HG03139 (cell line): Measurements from ENCODE around the gene ALPP.
"Not testable (repeated sequence)": the region's sequence is repeated elsewhere in the genome, so short reads cannot be mapped to it uniquely, and the experiment has no call there.

ENCODE experiments used
- ATAC-seq: cut with Tn5 transposase; IDR thresholded peaks from one replicate; pipeline ENCODE4 v1.9.1; 2021; ENCODE audit not compliant: unreplicated experiment

Gene ALPP

DNA sequence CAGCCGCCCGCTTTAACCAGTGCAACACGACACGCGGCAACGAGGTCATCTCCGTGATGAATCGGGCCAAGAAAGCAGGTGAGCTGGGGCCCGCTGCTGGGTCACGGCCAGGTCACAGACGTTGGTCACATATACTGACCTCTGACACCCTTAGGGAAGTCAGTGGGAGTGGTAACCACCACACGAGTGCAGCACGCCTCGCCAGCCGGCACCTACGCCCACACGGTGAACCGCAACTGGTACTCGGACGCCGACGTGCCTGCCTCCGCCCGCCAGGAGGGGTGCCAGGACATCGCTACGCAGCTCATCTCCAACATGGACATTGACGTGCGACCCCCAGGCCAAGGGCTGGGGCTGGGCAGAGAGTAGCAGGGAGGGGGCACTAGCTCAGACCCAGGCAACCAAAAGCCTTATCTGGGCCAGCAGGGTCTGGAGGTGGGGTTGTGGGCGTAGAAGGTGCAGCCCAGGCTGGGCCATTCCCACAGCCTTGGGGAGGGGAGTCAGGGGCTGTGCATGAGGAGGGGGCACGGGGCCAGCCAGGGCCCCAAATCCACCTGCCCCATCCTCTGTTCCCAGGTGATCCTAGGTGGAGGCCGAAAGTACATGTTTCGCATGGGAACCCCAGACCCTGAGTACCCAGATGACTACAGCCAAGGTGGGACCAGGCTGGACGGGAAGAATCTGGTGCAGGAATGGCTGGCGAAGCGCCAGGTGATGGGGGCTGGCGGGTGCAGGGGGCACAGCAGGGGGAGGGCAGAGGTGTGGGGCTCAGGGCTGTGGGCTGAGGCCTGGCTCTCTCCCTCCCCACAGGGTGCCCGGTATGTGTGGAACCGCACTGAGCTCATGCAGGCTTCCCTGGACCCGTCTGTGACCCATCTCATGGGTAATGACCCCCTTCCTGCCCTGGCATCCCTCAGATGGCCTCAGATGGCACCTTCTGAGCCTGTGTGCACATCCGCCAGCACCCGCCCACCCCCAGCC is 1.3 kb downstream of the ALPP start:
- ATAC-seq: not testable (repeated sequence)

DNA sequence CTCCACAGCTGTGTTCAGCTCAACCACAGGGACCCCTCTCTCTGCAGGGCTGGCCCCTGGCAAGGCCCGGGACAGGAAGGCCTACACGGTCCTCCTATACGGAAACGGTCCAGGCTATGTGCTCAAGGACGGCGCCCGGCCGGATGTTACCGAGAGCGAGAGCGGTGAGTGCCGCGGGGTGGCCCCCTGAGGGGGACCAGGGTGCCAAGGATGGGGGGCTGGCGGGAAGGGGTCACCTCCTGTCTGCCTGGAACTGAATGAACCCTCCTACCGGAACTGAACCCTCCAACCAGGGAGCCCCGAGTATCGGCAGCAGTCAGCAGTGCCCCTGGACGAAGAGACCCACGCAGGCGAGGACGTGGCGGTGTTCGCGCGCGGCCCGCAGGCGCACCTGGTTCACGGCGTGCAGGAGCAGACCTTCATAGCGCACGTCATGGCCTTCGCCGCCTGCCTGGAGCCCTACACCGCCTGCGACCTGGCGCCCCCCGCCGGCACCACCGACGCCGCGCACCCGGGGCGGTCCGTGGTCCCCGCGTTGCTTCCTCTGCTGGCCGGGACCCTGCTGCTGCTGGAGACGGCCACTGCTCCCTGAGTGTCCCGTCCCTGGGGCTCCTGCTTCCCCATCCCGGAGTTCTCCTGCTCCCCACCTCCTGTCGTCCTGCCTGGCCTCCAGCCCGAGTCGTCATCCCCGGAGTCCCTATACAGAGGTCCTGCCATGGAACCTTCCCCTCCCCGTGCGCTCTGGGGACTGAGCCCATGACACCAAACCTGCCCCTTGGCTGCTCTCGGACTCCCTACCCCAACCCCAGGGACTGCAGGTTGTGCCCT is 2.9 kb downstream of the ALPP start:
- ATAC-seq: not testable (repeated sequence)

DNA sequence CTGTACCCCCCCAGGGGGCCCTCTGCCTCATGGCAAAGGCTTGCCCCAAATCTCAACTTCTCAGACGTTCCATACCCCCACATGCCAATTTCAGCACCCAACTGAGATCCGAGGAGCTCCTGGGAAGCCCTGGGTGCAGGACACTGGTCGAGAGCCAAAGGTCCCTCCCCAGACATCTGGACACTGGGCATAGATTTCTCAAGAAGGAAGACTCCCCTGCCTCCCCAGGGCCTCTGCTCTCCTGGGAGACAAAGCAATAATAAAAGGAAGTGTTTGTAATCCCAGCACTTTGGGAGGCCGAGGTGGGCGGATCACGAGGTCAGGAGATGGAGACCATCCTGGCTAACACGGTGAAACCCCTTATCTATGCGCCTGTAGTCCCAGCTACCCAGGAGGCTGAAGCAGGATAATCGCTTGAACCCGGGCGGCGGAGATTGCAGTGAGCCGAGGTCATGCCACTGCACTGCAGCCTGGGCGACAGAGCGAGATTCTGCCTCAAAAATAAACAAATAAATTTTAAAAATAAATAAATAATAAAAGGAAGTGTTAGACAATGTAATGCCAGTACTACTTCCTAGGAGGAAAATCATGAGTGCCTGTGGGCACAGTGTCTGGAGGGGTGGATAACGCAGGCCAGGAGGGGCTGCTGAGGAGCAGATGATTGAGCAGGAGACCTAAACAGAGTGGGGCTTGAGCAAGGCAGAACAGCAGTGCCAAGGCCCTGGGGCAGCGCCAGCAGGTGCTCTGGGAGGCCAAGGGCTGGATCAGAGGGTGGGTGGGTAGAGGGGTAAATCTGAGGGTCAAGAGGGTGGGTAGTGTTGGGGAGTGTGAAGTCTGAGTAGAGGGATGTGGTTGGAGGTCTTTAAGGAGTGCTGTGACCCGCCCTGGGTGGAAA is 4.0 kb downstream of the ALPP start:
- ATAC-seq: no peak

DNA sequence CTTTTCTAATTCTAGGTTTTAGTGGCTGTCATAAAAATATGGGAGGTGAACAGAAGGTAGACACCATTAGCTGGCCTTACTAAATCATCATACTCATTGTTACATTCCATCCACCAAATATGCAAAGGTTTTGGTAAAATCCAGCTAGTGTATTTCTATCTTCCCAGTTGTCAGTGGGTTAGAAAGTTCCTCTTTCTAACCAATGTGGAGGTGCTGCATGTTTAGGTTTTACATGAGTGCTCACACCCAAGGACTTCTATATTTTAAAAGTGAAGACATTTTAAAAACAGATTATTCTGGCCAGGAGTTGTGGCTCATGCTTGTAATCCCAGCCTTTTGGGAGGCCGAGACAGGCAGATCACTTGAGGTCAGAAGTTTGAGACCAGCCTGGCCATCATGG is 5.9 kb downstream of the ALPP start:
- no peak for ATAC-seq

DNA sequence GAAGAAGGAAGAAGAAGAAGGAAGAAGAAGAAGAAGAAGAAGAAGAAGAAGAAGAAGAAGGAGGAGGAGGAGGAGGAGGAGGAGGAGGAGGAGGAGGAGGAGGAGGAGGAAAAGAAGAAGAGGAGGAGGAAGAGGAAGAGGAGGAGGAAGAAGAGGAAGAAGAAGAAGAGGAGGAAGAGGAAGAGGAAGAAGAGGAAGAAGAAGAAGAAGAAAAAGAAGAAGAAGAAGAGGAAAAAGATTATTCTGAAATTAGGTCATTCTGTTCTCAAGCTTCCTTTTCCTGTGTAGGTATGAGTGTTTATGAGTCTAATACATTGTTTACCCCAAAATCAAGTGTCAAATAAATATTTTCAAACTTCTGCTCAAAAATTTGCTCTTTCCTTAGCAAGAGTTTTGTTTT is 6.5 kb downstream of the ALPP start:
- ATAC-seq: not testable (repeated sequence)

DNA sequence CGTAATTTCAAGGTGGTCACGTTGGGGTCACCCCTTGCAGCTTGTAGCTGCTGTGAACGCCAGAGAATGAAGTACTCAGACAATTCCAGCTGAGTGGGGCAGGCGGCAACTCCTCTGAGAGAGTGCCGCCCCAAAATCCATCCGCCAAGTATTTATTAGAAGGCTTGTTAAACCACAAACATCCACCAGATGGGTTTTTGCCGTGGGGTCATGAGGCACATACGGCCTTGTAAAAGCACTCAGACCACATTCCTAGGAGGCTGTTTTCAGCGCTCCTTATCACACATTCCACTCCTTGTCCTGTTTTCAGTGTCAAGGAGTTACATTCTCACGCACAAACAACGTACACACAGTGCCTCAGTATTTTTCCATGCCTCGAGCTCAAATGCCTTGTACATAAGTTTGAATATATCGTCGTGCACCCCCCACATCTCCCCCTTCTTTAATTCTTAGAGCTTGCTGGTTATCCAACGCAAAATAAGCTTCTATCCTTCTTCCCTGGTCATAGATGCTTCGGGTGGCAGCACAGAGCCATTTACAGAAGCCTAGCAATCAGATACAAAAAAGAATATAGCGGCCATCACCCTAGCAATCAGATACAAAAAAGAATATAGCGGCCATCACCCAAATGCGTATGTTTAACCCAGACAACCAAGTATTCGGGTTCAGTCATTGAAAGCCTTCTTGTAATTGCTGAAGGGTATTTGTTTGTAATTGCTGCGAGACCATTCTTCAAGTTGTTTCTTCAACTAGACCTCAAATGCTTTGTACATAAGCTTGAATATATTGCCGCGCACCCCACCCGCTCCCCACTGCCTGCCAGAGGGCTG is 7.3 kb downstream of the ALPP start:
- no peak for ATAC-seq

DNA sequence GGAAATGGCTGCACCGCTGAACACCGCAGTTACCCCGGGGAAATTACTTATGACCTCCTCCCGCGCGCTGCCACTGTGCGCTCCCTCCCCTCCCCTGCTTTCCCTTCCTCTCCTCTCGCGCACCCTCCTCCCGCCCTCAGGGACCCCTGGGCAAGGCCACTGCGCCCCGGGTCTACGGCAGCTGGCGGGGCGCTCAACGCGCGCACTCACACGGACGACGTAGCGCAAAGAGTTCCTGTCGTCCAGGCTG is 7.9 kb downstream of the ALPP start:
- ATAC-seq: no peak

DNA sequence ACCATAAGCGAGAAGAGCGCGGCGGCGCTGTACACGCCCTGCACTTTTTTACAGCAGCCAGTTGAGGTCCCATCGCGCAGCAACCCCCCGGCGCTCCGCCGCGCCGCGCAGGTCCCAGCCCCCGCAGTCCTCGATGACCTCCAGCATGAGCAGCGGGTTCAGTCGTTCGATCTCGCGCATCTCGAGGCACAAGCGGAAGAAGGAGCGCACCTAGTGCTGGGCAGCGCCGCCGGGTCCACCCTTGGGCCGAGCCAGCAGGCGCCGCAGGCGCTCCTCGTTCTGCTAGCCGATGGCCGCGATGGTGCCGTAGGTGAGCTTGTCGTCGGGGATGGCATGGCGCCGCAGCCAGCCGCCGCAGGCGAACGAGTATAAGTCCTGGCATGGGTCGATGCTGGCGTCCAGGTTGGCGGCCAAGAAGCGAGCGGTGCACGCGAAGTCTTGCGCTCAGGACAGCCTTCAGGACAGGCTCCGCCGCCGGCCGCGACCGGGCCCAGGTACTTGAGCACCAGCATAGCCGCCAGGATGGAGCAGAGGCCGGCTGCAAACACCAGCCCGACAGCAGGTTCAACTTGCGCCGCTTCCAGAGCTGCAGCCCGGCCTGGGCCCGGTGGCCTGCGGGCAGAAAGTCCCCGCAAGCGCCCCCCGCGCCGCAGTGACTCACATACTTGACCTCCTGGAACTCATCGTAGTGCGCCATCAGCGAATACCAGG is 8.3 kb downstream of the ALPP start:
- ATAC-seq: no peak

DNA sequence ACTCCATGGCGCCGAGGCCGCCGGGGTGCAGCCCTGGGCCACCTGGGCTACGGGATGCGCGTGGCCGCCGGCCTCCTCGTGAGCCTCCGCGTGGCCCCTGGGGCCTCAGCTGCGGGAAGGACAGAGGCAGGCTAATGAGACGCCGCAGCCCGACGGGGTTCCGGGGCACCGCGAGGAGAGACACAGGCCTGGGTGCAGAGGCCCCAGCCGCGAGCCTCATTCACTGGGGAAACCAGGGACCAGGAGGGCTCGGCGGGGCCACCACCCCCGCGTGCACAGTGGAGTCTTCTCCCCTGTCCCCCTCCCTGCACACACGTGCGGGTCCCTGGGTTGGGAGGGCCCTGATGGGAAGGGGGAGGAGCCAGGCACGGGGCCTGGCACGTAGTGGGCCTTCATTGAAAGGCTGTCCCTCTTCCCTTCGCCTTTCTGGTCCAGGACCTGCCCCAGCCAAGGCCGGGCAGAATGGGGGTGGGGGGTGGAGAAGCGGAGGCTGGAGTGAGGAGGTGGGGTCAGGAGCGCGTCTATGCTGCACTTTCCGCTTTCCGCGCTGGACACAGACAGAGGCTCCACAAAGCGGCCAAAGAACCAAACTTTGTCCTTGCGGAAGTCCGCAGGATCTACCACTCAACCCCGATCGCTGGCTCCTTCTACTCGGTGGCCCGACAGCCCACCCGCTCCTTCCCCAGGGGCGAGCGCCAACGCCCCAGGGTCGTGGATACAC is 9.1 kb downstream of the ALPP start:
- no peak for ATAC-seq

DNA sequence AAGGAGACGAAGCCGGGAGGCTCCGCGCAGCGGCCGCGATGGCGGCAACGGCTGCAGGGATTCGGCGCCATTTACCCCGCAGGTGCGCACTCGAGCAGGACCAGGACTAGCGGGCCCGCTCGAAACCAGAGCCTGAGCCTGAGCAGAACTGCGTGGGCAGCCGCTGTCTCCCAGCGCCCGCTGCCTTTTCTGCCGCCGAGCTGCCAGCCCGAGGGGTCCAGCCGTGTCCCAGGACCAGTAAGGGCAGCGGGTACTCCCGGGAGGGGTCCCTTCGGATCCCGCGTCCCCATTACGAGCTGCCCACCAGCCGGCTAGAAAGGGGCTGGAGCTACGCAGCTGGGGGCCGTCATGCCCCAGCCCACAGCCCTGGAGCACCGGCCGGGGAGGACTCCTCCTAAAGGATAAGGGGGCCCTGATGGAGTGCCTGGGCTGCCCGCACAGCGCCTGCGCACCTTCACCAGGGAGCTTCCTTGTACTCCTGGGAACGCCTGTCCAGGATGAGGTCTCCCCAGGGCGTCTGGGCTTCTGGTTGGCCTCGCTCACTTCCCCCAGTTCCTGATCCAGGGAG is 9.9 kb downstream of the ALPP start:
- ATAC-seq: no peak

DNA sequence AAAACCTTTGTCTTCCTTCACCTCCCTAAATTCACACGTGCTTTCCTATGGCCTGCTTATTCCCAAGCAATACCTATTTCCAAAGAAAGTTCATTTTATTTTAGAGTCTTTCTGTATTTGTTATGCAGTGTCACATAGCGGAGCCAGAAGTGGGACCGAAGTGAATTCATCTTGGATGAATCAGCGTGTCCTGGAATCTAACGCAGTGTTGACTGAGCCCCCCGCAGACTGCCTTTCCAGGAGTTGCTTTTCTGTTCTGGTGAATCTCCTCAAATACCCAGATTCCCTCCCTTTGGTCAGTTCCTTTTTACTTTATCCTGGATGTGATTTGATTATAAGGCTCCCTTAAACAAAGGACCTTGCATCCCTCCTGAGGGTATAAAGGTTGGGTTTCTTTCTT is 10.8 kb downstream of the ALPP start:
- no peak for ATAC-seq

DNA sequence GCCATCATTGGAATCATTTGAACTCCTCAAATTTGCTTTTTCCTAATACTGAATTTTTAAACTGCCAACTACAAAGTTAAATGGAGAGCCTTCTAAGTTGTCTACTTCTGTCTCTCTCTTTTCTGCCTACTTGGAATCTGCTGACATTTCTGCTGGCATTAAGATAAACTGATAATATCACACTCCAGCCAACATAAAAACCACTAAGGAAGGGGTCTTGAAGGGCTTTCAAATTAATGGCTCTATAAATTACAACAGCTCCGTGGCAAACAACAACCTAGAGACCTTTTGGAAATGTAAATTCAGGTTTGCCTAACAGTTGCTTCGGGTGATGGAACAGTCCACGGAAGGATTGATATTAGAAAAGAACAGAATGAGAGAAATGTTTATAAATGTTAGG is 12.1 kb downstream of the ALPP start:
- no peak for ATAC-seq

DNA sequence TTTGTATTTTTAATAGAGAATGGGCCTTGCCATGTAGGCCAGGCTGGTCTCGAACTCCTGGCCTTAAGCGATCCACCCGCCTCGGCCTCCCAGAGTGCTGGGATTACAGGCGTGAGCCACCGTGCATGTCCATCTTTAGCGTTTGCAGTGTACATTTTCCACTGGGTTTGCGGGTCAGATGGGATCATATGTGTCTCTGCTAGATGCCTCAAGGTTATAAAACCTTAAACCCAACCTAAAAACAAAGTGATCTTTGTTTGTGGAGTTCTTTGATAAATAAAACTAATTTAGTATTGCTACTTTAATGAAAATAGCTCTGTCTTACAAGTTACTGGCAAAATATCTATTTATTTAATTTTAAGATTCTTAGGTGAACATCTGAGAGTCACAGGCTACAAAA is 15.0 kb downstream of the ALPP start:
- no peak for ATAC-seq

DNA sequence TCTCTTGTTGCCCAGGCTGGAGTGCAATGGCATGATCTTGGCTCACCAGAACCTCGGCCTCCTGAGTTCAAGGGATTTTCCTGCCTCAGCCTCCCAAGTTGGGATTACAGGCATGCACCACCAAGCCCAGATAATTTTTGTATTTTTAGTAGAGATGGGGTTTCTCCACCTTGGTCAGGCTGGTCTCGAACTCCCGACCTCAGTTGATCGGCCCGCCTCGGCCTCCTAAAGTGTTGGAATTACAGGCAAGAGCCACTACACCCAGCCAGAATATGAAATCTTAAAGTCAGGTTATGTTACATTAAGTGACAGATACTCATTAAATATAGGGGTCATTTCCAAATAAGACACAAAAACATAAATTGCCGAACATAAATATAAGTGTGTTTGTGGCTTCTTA is 15.9 kb downstream of the ALPP start:
- ATAC-seq: not testable (repeated sequence)

DNA sequence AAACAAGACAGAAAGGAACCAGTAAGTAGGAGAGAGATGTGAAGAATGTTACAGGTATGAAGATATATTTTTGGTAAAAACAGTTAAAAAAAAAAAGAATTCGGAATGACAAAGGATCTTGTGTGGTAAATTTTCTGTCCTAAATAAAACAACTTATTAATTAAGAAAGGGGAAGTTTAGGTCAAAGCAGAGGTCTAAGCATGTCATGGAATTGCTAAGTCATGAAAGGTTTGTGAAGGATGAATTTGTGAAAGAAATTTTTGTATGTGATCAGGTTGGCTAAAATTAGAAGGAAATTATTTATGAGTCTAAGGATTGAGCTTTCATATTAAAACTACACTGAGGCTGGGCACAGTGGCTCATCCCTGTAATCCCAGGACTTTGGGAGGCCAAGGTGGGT is 17.0 kb downstream of the ALPP start:
- no peak for ATAC-seq

DNA sequence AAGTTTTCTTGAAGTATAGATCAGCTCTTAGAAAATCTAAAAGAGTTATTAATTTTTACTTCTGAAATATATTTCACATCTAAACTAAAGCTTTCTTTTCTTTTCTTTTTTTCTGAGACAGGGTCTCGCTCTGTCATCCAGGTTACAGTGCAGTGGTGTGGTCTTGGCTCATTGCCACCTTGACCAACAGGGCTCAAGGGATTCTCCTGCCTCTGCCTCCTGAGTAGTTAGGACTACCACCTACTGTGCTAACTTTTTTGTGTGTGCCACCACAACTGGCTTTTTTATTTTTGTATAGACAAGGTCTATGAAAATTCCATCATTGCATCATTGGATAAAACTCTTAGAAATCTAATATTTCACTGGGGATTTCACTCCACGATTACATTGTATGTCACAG is 18.1 kb downstream of the ALPP start:
- no peak for ATAC-seq

DNA sequence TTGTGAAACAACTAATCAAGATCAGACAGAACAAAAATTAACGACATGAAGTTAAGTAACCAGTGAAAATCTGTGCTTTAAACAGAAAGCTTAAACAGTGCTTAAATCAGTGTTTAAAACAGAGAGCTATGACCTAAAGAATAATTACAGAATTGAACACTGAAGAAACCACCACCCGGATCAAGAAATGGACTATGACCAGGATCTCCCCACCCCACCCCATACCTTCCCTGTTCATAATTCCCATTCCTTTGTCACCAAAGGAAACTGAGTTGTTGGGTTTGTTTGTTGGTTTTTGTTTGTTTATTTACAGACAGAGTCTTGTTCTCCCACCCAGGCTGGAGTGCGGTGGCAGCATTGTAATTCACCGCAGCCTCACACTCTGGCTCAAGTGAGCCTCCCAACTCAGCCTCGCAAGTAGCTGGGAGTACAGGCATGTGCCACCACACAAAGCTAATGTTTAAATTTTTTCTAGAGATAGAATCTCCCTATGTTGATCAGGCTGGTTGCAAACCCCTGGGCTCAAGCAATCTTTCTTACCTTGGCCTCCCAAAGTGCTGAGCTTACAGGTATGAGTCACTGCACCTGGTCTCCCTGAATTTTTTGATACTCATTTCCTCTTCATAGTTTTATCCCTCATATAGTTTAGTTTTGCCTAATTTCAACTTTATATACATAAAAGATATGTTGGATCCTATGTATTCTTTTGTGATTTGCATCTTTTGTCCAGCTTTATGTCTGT is 19.9 kb downstream of the ALPP start:
- ATAC-seq: no peak
